GM18867 (cell line): ENCODE measurements around the gene BOLA2B.
"Not testable (repeated sequence)": the region's sequence is repeated elsewhere in the genome, so short reads cannot be mapped to it uniquely, and the experiment has no call there.

Experiments
- ATAC-seq: cut with Tn5 transposase; IDR thresholded peaks from one replicate; pipeline ENCODE4 v1.9.1; 2021; ENCODE audit warnings: mild to moderate bottlenecking, moderate library complexity; ENCODE audit not compliant: unreplicated experiment

BOLA2B gene

DNA sequence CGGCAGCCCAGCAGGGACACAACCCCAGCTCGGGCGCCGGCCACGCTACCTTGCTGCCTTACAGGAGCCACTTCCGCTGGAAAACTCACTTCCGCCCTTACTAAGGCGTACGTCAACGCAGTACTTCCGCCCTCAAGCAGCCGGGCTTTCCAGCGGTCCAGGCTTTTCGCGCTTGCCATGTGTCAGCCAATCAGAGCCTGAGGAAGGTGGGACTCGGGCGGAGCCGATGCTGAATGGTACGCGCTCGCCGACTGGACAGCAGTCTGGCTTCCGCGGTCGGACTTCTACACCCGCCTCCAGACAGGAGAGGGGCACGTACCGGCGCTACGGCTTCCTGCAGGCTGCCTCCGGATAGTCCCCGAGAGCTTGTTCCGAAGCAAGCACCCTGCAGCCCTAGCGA lies at the start of gene BOLA2B, which contains the start of gene SLX1A:
TSS of gene BOLA2B (minus strand) at position 52 of the 400 bp plus-strand sequence. CDS start 71 bp downstream, outside the sequence.
TSS of gene SLX1A (plus strand) at position 261 of the 400 bp plus-strand sequence. CDS start 210 bp downstream, outside the sequence.
- ATAC-seq: peak; percentile 85

GRCh38 chr16:30217082-30217481 lies 23.6 kb upstream of the BOLA2B start:
- not testable (repeated sequence) for ATAC-seq

DNA sequence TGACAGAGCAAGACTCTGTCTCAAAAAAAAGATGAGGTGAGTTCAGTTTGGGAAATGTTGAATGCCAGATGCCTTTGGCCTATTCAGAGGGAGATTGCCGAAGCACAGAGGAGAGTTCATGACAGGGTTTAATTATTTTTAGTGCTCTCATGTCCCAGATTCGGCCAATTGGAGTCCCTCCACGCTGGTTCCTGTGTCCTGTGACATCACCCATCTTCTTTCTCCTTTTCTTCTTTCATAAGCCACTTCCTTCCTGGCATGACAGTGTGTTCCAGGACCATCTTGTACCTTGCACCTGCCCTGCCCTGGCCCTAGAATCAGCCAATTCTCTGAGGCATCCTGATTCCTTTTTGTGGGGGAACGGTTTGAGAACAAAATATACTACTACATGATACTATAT lies 17.9 kb upstream of the BOLA2B start:
- not testable (repeated sequence) for ATAC-seq

DNA sequence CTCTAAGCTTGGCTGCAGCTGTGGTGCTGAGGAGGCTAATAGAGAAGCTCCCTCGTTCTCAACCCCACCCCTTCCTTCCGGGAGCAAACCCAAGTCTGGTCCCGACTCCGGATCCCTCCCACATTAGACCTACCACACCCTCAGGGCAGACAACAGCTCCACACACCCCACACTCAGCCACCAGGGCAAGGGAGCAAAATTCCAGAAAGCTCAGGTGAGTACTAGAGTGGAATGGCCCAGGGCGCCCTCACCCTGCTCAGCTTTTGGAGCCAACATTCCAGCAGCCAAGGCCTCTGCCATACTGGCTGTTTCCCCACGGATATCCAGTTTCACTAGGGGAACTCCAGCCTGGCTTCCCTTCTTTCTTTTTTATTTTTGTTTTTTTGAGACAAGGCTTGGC lies 15.6 kb upstream of the BOLA2B start:
- peak; percentile 39 for ATAC-seq

GRCh38 chr16:30207063-30207704 lies 13.7 kb upstream of the BOLA2B start:
- not testable (repeated sequence) for ATAC-seq

- ATAC-seq: not testable (repeated sequence)
These were observed 12.8 kb upstream of the BOLA2B start for GRCh38 chr16:30206252-30206651.

GRCh38 chr16:30205541-30206236 lies 12.2 kb upstream of the BOLA2B start:
- not testable (repeated sequence) for ATAC-seq

DNA sequence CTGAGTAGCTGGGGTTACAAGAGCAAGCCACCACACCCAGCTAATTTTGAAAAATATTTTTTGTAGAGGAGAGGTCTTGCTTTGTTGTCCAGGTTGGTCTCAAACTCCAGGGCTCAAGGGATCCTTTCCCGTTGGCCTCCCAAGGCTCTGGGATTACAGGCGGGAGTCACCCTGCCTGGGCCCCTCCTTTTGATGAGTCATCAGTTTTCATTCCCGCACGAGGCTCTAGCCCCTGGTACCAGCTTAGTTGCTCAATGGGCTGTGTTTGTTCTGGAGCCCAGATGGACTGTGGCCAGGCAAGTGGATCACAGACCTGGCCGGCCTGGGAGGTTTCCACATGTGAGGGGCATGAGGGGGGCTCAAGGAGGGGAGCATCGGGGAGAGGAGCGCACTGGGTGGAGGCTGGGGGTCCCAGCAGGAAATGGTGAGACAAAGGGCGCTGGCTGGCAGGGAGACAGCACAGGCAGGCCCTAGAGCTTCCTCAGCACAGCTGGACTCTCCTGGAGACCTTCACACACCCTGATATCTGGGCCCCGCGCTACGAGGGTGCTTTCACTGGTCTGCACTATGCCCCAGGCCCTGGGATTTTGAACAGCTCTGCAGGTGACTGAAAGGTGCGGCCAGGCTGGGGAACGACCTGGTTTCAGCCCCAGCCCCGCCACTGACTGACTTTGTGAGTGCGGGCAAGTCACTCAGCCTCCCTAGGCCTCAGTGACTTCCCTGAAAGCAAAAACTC lies 6.3 kb upstream of the BOLA2B start:
- ATAC-seq: not testable (repeated sequence)

GRCh38 chr16:30199049-30199448 lies 5.6 kb upstream of the BOLA2B start, which contains the start of gene SULT1A3:
TSS of gene SULT1A3 (plus strand) at chr16:30199255. CDS start at chr16:30200729, 1,474 bp downstream.
- not testable (repeated sequence) for ATAC-seq

DNA sequence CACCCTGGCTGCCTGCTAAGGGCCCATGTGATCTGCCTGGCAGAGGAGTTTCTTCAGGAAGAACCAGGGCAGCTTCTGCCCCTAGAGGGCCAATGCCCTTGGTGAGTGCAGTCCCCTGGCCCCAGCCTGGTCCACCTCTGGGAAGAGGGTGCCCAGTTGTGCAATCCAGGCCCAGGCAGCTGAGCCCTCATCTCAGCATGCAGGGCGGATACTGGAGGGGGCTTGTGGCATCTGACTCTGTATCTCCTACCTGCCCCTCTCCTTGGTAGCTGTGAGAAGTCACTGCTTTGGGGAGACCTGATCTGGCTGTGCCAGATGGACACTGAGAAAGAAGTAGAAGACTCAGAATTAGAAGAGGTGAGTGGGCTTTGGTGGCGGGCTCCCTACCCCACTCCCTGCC lies 3.5 kb upstream of the BOLA2B start:
- ATAC-seq: not testable (repeated sequence)

DNA sequence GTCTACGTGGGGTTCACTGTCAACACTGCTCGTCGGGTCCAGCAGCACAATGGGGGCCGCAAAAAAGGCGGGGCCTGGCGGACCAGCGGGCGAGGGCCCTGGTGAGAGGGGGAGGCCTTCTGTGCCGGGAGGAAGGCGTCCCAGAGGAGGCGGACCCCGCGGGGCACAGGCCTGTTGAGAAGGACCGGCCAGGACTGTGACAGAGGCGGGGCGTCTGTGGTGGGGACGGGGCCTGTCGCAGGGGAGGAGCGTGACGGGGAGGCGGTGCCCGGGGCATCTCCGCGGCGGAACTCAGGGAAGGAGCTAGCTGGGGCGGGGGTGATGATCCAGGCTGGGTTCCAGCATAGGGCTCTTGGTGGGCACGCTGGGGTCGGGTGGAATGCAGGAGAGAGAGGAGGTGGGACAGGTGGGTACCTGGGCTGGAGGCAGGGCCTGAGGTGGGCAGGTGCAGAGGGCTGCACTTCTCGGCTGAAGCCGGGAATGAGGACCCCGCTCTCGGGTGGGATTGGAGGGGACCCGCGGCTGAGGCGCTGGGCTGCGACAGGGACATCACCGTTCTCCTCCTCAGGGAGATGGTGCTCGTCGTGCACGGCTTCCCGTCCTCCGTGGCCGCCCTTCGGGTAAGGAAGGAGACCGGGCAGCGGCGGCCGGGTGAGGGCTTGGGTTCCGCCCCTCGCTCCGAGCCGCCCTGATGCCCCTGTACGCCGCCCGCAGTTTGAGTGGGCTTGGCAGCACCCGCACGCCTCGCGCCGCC lies 883 bp upstream of the BOLA2B start:
- ATAC-seq: peak; percentile 57

DNA sequence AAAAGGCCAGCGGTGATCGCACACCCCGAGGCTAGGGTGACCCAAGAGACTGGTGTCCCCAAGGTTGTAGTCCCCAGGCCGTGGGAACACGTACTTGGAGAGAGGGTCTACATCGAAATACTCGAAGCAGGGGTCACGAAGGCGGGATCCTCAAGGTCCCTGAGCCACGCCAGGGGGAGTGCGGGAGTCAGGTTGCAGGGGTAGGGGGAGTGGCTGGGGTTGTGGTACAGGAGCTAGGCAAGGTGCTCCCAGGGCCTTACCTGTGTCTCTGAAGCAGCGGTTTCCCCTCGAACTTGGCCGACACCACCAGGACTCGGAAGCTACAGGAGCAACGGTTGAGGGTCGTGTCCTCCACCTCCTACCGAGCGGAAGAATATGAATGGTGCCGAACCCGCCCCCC lies 368 bp downstream of the BOLA2B start:
- ATAC-seq: peak; percentile 14

- ATAC-seq: not testable (repeated sequence)
These were observed 2.3 kb downstream of the BOLA2B start for GRCh38 chr16:30191158-30191557.

DNA sequence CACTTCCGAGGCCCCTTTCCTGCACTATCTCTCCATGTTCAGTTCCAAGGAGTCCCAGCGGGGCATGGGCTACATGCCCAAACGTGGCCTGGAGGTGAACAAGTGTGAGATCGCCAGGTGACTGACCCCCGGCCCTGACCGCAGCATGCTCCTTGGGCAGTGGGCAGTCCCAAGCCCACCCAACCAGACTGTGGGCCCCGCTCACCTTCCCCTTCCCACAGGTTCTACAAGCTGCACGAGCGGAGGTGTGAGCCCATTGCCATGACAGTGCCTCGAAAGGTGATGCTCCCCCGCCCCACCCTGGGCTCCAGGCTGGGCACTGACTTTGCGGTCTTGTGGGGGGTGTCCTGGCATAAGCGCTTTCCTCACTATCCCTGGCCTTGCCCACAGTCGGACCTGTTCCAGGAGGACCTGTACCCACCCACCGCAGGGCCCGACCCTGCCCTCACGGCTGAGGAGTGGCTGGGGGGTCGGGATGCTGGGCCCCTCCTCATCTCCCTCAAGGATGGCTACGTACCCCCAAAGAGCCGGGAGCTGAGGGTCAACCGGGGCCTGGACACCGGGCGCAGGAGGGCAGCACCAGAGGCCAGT lies 5.4 kb downstream of the BOLA2B start:
- no peak for ATAC-seq

GRCh38 chr16:30187556-30187865 lies 6.0 kb downstream of the BOLA2B start:
- ATAC-seq: no peak

GRCh38 chr16:30186782-30187555 lies 6.5 kb downstream of the BOLA2B start:
- no peak for ATAC-seq

GRCh38 chr16:30186444-30186781 lies 7.1 kb downstream of the BOLA2B start:
- ATAC-seq: no peak

- peak; percentile 35 for ATAC-seq
These were observed 7.6 kb downstream of the BOLA2B start for GRCh38 chr16:30185683-30186421.
